ENCODE results near the gene CFAP97D2.
"Not testable (repeated sequence)": the region's sequence is repeated elsewhere in the genome, so short reads cannot be mapped to it uniquely, and the experiment has no call there.

DNA sequence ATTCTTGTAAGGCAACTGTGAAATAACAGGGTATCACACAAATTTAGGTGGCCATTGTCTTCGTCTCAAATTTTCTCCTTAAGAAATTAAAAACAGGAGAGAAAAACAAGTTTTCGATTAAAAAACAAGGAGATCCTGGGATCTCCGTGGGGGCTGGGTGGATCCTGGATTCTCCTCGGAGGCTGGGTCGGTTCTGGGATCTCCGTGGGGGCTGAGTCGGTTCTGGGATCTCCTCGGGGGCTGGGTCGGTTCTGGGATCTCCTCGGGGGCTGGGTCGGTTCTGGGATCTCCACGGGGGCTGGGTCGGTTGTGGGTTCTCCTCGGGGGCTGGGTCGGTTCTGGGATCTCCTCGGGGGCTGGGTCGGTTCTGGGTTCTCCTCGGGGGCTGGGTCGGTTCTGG lies 30.2 kb upstream of the CFAP97D2 start:
- TF ChIP-seq, protein P1, sequence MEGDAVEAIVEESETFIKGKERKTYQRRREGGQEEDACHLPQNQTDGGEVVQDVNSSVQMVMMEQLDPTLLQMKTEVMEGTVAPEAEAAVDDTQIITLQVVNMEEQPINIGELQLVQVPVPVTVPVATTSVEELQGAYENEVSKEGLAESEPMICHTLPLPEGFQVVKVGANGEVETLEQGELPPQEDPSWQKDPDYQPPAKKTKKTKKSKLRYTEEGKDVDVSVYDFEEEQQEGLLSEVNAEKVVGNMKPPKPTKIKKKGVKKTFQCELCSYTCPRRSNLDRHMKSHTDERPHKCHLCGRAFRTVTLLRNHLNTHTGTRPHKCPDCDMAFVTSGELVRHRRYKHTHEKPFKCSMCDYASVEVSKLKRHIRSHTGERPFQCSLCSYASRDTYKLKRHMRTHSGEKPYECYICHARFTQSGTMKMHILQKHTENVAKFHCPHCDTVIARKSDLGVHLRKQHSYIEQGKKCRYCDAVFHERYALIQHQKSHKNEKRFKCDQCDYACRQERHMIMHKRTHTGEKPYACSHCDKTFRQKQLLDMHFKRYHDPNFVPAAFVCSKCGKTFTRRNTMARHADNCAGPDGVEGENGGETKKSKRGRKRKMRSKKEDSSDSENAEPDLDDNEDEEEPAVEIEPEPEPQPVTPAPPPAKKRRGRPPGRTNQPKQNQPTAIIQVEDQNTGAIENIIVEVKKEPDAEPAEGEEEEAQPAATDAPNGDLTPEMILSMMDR (IDR thresholded peaks at IDR 0.05): not testable (repeated sequence)
- TF ChIP-seq EP300 (IDR thresholded peaks at IDR 0.05); POLR2AphosphoS5 (IDR thresholded peaks at IDR 0.05); POLR2A (IDR thresholded peaks at IDR 0.05; ENCODE audit: low read depth): not testable (repeated sequence)
